Colonic mucosa (tissue), 4 donors: ENCODE data around the gene DDAH1. TPM values are rescaled to one million over a fixed set of nuclear protein-coding genes. Genes with fewer than 3 reads are reported as not detected.
A peak's percentile ranks its signal among the peaks of the same experiment; 100 is the strongest.

Experiments used
- DNase-seq: peaks from one replicate; pipeline ENCODE4 v3.0.0-alpha.2; 2020
- H3K27ac ChIP-seq: fragments of 200-600 bp; one replicate; pipeline ENCODE4 v1.8.0; 2021
- H3K27me3 ChIP-seq: fragments of 200-600 bp; one replicate; pipeline ENCODE4 v1.8.0; 2021
- H3K36me3 ChIP-seq: fragments of 200-600 bp; one replicate; pipeline ENCODE4 v1.8.0; 2021
- H3K4me1 ChIP-seq: fragments of 200-600 bp; one replicate; pipeline ENCODE4 v1.8.0; 2021; ENCODE audit warnings: mild to moderate bottlenecking
- H3K4me3 ChIP-seq: fragments of 200-600 bp; one replicate; pipeline ENCODE4 v1.8.0; 2021
- H3K9ac ChIP-seq, 2 donors: one replicate each; pipeline ENCODE4 v1.7.0; 2013; ENCODE audit warnings: control low read depth in 2 of 2, low read depth in 2 of 2, low read length in 2 of 2
- H3K9me3 ChIP-seq: fragments of 200-600 bp; one replicate; pipeline ENCODE4 v1.8.0; 2021
- CTCF ChIP-seq: fragments of 200-600 bp; IDR thresholded peaks from one replicate; pipeline ENCODE4 v1.8.0; 2022; ENCODE audit warnings: antibody characterized with exemption, mild to moderate bottlenecking
- intact Hi-C: fragments of 100-400 bp; cut with DNase I; formaldehyde crosslinking; loops from one replicate; pipeline ENCODE4 v1.14.1; 2022
- total RNA-seq, 2 donors: library from RNA; stranded (reverse); fragmentation: NEBNext Ultra II Directional in 1 of 2; extraction: Animal tissue kit (Norgen Biotek cat#: 25700) in 1 of 2; gene quantifications; one replicate each; pipeline ENCODE4 v1.2.1, GENCODE V29; 2021
- donor health status: healthy.
- donor health status: DM: no; HTN: no; CAD: no.
- donor health status: DM: no; HTN: no; CAD: no.

The DDAH1 gene
- total RNA-seq, 2 donors from 2014 or later, result 130 to 144 TPM

- Histone ChIP-seq H3K9ac (peak overlapping the region; percentile 56 to 62), H3K4me3 (no peak overlapping the region), H3K36me3 (no peaks in the 10 kb centered on the region), H3K27ac (peak overlapping the region; percentile 79), H3K9me3 (no peaks in the 10 kb centered on the region), H3K27me3 (no peaks in the 10 kb centered on the region), H3K4me1 (no peaks in the 10 kb centered on the region)
- no peak for TF ChIP-seq CTCF
- peak; percentile 86 for DNase-seq
- intact Hi-C loops, result no loop called here
Measured at GRCh38 chr1:85278853-85279314, 186.1 kb downstream of the DDAH1 start.

- H3K27ac ChIP-seq, result peak overlapping the region; percentile 99
Measured at GRCh38 chr1:85277802-85278201, 187.2 kb downstream of the DDAH1 start.

GRCh38 chr1:85276978-85277639, 187.8 kb downstream of the DDAH1 start:
- Histone ChIP-seq H3K4me1 (no peaks in the 10 kb centered on the region), H3K9me3 (no peaks in the 10 kb centered on the region), H3K4me3 (peak overlapping the region; percentile 84), H3K36me3 (no peaks in the 10 kb centered on the region), H3K27me3 (no peaks in the 10 kb centered on the region), H3K9ac (peak overlapping the region; percentile 47 to 61), H3K27ac (peak overlapping the region; percentile 99)
- DNase-seq, result no peak
- intact Hi-C loops, result no loop called here
- TF ChIP-seq CTCF, result no peak

More at GRCh38 chr1:85277802-85278201, 187.2 kb downstream of the DDAH1 start:
- Histone ChIP-seq H3K9me3 (no peaks in the 10 kb centered on the region), H3K4me3 (no peak overlapping the region), H3K4me1 (no peaks in the 10 kb centered on the region), H3K27me3 (no peaks in the 10 kb centered on the region), H3K36me3 (no peaks in the 10 kb centered on the region), H3K9ac (no peak overlapping the region)
- intact Hi-C loops, result no loop called here
- DNase-seq, result no peak
- no peak for TF ChIP-seq CTCF

- TF ChIP-seq CTCF, result no peak
Measured at GRCh38 chr1:85276215-85276977, 188.6 kb downstream of the DDAH1 start, which contains the start of gene BCL10. TSS of gene BCL10 (minus strand) at chr1:85276632. CDS start at chr1:85276352, 280 bp downstream.

GRCh38 chr1:85275701-85276214, 189.2 kb downstream of the DDAH1 start:
- Histone ChIP-seq H3K27me3 (no peaks in the 10 kb centered on the region), H3K9me3 (no peaks in the 10 kb centered on the region), H3K4me3 (peak overlapping the region; percentile 84), H3K27ac (peak overlapping the region; percentile 99), H3K9ac (peak overlapping the region; percentile 98 to 100), H3K36me3 (no peaks in the 10 kb centered on the region), H3K4me1 (peaks cover 4% of the 10 kb centered on the region)
- intact Hi-C loops, result no loop called here
- no peak for DNase-seq
- no peak for TF ChIP-seq CTCF

More at GRCh38 chr1:85276215-85276977, 188.6 kb downstream of the DDAH1 start, which contains the start of gene BCL10:
- peak within 1 kb of the TSS; percentile 99 for H3K27ac ChIP-seq
- no peaks in the 10 kb centered on the region for H3K36me3 ChIP-seq
- no peaks in the 10 kb centered on the region for H3K9me3 ChIP-seq
- H3K27me3 ChIP-seq, result no peaks in the 10 kb centered on the region
- intact Hi-C loops, result no loop called here
- peak; percentile 99 for DNase-seq
- H3K4me1 ChIP-seq, result no peaks in the 10 kb centered on the region
- H3K9ac ChIP-seq, result peak within 1 kb of the TSS; percentile 98 to 100
- peak within 1 kb of the TSS; percentile 84 for H3K4me3 ChIP-seq
